HEK293 (cell line): ENCODE measurements around the gene DHRS3.

Source experiments
- AEBP2 ChIP-seq: fragments of 450-650 bp; formaldehyde crosslinking; IDR thresholded peaks from 2 replicates; pipeline ENCODE4 v1.5.1; 2016; ENCODE audit warnings: missing biosample characterization, missing genetic modification characterization, borderline replicate concordance
- GLIS2 ChIP-seq: fragments of 450-650 bp; formaldehyde crosslinking; IDR thresholded peaks from 2 replicates; pipeline ENCODE4 v1.5.1; 2016; ENCODE audit warnings: missing biosample characterization, missing genetic modification characterization
- KLF10 ChIP-seq: fragments of 450-650 bp; IDR thresholded peaks from 2 replicates; pipeline ENCODE4 v1.5.1; 2018; ENCODE audit warnings: missing biosample characterization, mild to moderate bottlenecking, missing genetic modification characterization
- KLF16 ChIP-seq: fragments of 450-650 bp; formaldehyde crosslinking; IDR thresholded peaks from 2 replicates; pipeline ENCODE4 v1.5.1; 2017; ENCODE audit warnings: missing biosample characterization, missing genetic modification characterization
- OSR2 ChIP-seq: fragments of 450-650 bp; formaldehyde crosslinking; IDR thresholded peaks from 2 replicates; pipeline ENCODE4 v1.5.1; 2016; ENCODE audit warnings: missing biosample characterization, missing genetic modification characterization
- PATZ1 ChIP-seq: fragments of 450-650 bp; formaldehyde crosslinking; IDR thresholded peaks from 2 replicates; pipeline ENCODE4 v1.5.1; 2016; ENCODE audit warnings: missing biosample characterization, missing genetic modification characterization
- PRDM4 ChIP-seq: fragments of 450-650 bp; formaldehyde crosslinking; IDR thresholded peaks from 2 replicates; pipeline ENCODE4 v1.5.1; 2017; ENCODE audit warnings: missing biosample characterization, missing genetic modification characterization
- REST ChIP-seq: fragments of 450-650 bp; formaldehyde crosslinking; IDR thresholded peaks from 2 replicates; pipeline ENCODE4 v1.5.1; 2016; ENCODE audit warnings: missing biosample characterization, missing genetic modification characterization
- SETDB1 ChIP-seq: IDR thresholded peaks from one replicate; pipeline ENCODE4 v1.6.1; 2017; ENCODE audit warnings: mild to moderate bottlenecking, low read length, moderate library complexity, mixed read lengths; ENCODE audit not compliant: insufficient read length
- WT1 ChIP-seq: fragments of 450-650 bp; formaldehyde crosslinking; IDR thresholded peaks from 2 replicates; pipeline ENCODE4 v1.5.1; 2016; ENCODE audit warnings: missing biosample characterization, missing genetic modification characterization
- ZBTB49 ChIP-seq: fragments of 450-650 bp; formaldehyde crosslinking; IDR thresholded peaks from 2 replicates; pipeline ENCODE4 v1.5.1; 2016; ENCODE audit warnings: missing biosample characterization, missing genetic modification characterization, low read depth
- ZEB2 ChIP-seq: fragments of 450-650 bp; formaldehyde crosslinking; IDR thresholded peaks from 2 replicates; pipeline ENCODE4 v1.5.1; 2016; ENCODE audit warnings: missing biosample characterization, missing genetic modification characterization
- ZNF114 ChIP-seq: fragments of 450-650 bp; formaldehyde crosslinking; IDR thresholded peaks from 2 replicates; pipeline ENCODE4 v1.5.0; 2017; ENCODE audit warnings: missing biosample characterization, missing genetic modification characterization
- ZNF121 ChIP-seq: fragments of 450-650 bp; formaldehyde crosslinking; IDR thresholded peaks from 2 replicates; pipeline ENCODE4 v1.5.1; 2016; ENCODE audit warnings: missing biosample characterization, missing genetic modification characterization
- ZNF394 ChIP-seq: fragments of 450-650 bp; formaldehyde crosslinking; IDR thresholded peaks from 2 replicates; pipeline ENCODE4 v1.5.1; 2016; ENCODE audit warnings: missing biosample characterization, missing genetic modification characterization, mild to moderate bottlenecking, moderate library complexity, borderline replicate concordance
- ZNF521 ChIP-seq: fragments of 450-650 bp; formaldehyde crosslinking; IDR thresholded peaks from 2 replicates; pipeline ENCODE4 v1.5.1; 2017; ENCODE audit warnings: missing biosample characterization, mild to moderate bottlenecking, missing genetic modification characterization
- ZNF548 ChIP-seq: fragments of 450-650 bp; formaldehyde crosslinking; IDR thresholded peaks from 2 replicates; pipeline ENCODE4 v1.5.1; 2016; ENCODE audit warnings: missing biosample characterization, missing genetic modification characterization
- ZNF692 ChIP-seq: fragments of 450-650 bp; formaldehyde crosslinking; IDR thresholded peaks from 2 replicates; pipeline ENCODE4 v1.5.1; 2016; ENCODE audit warnings: missing biosample characterization, missing genetic modification characterization
- ZNF792 ChIP-seq: fragments of 450-650 bp; formaldehyde crosslinking; IDR thresholded peaks from 2 replicates; pipeline ENCODE4 v1.5.1; 2016; ENCODE audit warnings: missing biosample characterization, missing genetic modification characterization
- ZSCAN4 ChIP-seq: fragments of 450-650 bp; formaldehyde crosslinking; IDR thresholded peaks from 2 replicates; pipeline ENCODE4 v1.5.1; 2017; ENCODE audit warnings: missing biosample characterization, missing genetic modification characterization

The DHRS3 gene

GRCh38 chr1:12539705-12540579, 78.1 kb downstream of the DHRS3 start (continued):
- TF ChIP-seq PATZ1 (tag by site-specific recombination): peak; percentile 91
- TF ChIP-seq ZNF792 (tag by site-specific recombination): no peak
- TF ChIP-seq ZBTB49 (tag by site-specific recombination): no peak
- peak; percentile 71; the same call in 1 of the 2 replicates for TF ChIP-seq ZEB2 (tag by site-specific recombination)
- peak; percentile 80 for TF ChIP-seq WT1
- TF ChIP-seq REST (tag by site-specific recombination): no peak
- TF ChIP-seq KLF10 (tag by site-specific recombination): 0 out of 2 replicates have a peak, but pooled peaks have one; percentile 32
- peak; percentile 100 for TF ChIP-seq ZNF121
- peak; percentile 73 for TF ChIP-seq SETDB1
- no peak for TF ChIP-seq ZNF114 (tag by site-specific recombination)
- no peak for TF ChIP-seq ZNF521 (tag by site-specific recombination)
- TF ChIP-seq ZNF692 (tag by site-specific recombination): 0 out of 2 replicates have a peak, but pooled peaks have one; percentile 29
- TF ChIP-seq ZNF394 (tag by site-specific recombination): 0 out of 2 replicates have a peak, but pooled peaks have one; percentile 18
- TF ChIP-seq ZNF548 (tag by site-specific recombination): no peak
- no peak for TF ChIP-seq ZSCAN4 (tag by site-specific recombination)
- no peak for TF ChIP-seq KLF16 (tag by site-specific recombination)
- peak; percentile 86 for TF ChIP-seq GLIS2 (tag by site-specific recombination)
- peak; percentile 46 for TF ChIP-seq PRDM4 (tag by site-specific recombination)
- 0 out of 2 replicates have a peak, but pooled peaks have one; percentile 9 for TF ChIP-seq OSR2 (tag by site-specific recombination)
- TF ChIP-seq AEBP2 (tag by site-specific recombination): no peak
